PC-3 (cell line): Measurements from ENCODE around the gene SIAH2. TPM values are rescaled to one million over a fixed set of nuclear protein-coding genes. Genes with fewer than 3 reads are reported as not detected.

Experiments used
- ATAC-seq: fragments of 200-7000 bp; cut with Tn5 transposase; 2 replicates; pipeline ENCODE4 v1.9.1; 2020; ENCODE audit warnings: mild to moderate bottlenecking, moderate library complexity
- BruUV-seq: library from RNA; stranded (reverse); fragments of 400-500 nt; replicated peaks from 2 replicates; lab custom pipeline; 2021; lab: Mats Ljungman, UMichigan
- CTCF ChIA-PET: fragments of 300-600 bp; sonication (Branson Sonifier 250); formaldehyde crosslinking; loops from one replicate; lab custom pipeline; 2022; ENCODE audit warnings: antibody characterized with exemption; lab: Charles Lee
- POLR2A ChIA-PET: fragments of 300-600 bp; sonication (Branson Sonifier 250); formaldehyde crosslinking; loops from one replicate; lab custom pipeline; 2022; ENCODE audit warnings: antibody characterized with exemption; ENCODE audit not compliant: unreplicated experiment; lab: Charles Lee
- DNase-seq: peaks from one replicate; pipeline ENCODE4 v3.0.0-alpha.2; 2015
- H2AFZ ChIP-seq: fragments of 300-600 bp; sonication (generic); 2 replicates; pipeline ENCODE4 v1.6.0; 2016; ENCODE audit warnings: antibody characterized with exemption, low read length
- H3F3A ChIP-seq: fragments of 300-600 bp; sonication (generic); one replicate; pipeline ENCODE4 v1.6.0; 2017; ENCODE audit warnings: antibody characterized with exemption, low read length, control low read depth, mild to moderate bottlenecking; ENCODE audit not compliant: unreplicated experiment
- H3K27ac ChIP-seq: fragments of 300-600 bp; sonication (generic); 2 replicates; pipeline ENCODE4 v1.5.1; 2016; ENCODE audit warnings: mild to moderate bottlenecking, low read length
- H3K27me3 ChIP-seq: fragments of 300-600 bp; sonication (generic); 2 replicates; pipeline ENCODE4 v1.6.1; 2016; ENCODE audit warnings: low read length, mixed read lengths
- H3K36me3 ChIP-seq: fragments of 300-600 bp; sonication (generic); 2 replicates; pipeline ENCODE4 v1.6.1; 2016; ENCODE audit warnings: low read depth, mixed run types, low read length, mixed read lengths
- H3K4me1 ChIP-seq: fragments of 300-600 bp; sonication (generic); 2 replicates; pipeline ENCODE4 v1.5.1; 2016; ENCODE audit warnings: low read length; ENCODE audit not compliant: insufficient read depth
- H3K4me2 ChIP-seq: fragments of 300-600 bp; sonication (generic); 2 replicates; pipeline ENCODE4 v1.6.0; 2016; ENCODE audit warnings: low read length
- H3K4me3 ChIP-seq: fragments of 300-600 bp; sonication (generic); 2 replicates; pipeline ENCODE4 v1.5.1; 2016; ENCODE audit warnings: mild to moderate bottlenecking, low read length, mixed read lengths
- H3K79me2 ChIP-seq: fragments of 300-600 bp; sonication (generic); 2 replicates; pipeline ENCODE4 v1.6.1; 2017; ENCODE audit warnings: low read length, mixed read lengths
- H3K9ac ChIP-seq: fragments of 300-600 bp; sonication (generic); 2 replicates; pipeline ENCODE4 v1.6.0; 2016; ENCODE audit warnings: mild to moderate bottlenecking, low read length
- H3K9me2 ChIP-seq: fragments of 300-600 bp; sonication (generic); replicated peaks from 2 replicates; pipeline ENCODE4 v1.6.1; 2016; ENCODE audit warnings: mixed run types, low read length, mixed read lengths
- H3K9me3 ChIP-seq: fragments of 300-600 bp; sonication (generic); 2 replicates; pipeline ENCODE4 v1.6.1; 2016; ENCODE audit warnings: low read length, mixed read lengths
- H4K20me1 ChIP-seq: fragments of 300-600 bp; sonication (generic); 2 replicates; pipeline ENCODE4 v1.6.1; 2016; ENCODE audit warnings: low read length, mixed read lengths
- EZH2 ChIP-seq: fragments of 300-600 bp; sonication (generic); IDR thresholded peaks from one replicate; pipeline ENCODE4 v1.6.1; 2017; ENCODE audit warnings: antibody characterized with exemption, mild to moderate bottlenecking, low read length; ENCODE audit not compliant: unreplicated experiment
- EZH2phosphoT487 ChIP-seq: fragments of 300-600 bp; sonication (generic); IDR thresholded peaks from 2 replicates; pipeline ENCODE4 v1.6.1; 2018; ENCODE audit warnings: mild to moderate bottlenecking, antibody characterized with exemption, low read length, borderline replicate concordance
- intact Hi-C: fragments of 100-400 bp; cut with micrococcal nuclease; formaldehyde crosslinking; loops from 2 replicates; pipeline ENCODE4 v1.9.0; 2023
- total RNA-seq: library from RNA; depleted of rRNA; stranded (reverse); fragments of >200 nt; gene quantifications from 2 replicates; pipeline ENCODE4 v1.2.3, GENCODE V29; 2014
- TF ChIP-seq, protein P1 (sequence below): fragments of 300-600 bp; sonication (generic); conservative IDR thresholded peaks from 2 replicates; pipeline ENCODE4 v1.5.1; 2017; ENCODE audit warnings: antibody characterized with exemption, low read depth, mild to moderate bottlenecking, low read length

The SIAH2 gene
- total RNA-seq, 1 experiment from 2014 or later: 37.8 TPM

GRCh38 chr3:150773616-150774192 is 10.7 kb upstream of the SIAH2 start:
- no peaks in the 10 kb centered on the region for H3K36me3 ChIP-seq
- no TSS peak for BruUV-seq
- H3K79me2 ChIP-seq: no peaks in the 10 kb centered on the region
- no peaks in the 10 kb centered on the region for H4K20me1 ChIP-seq
- no peak overlapping the region for H3K27ac ChIP-seq
- ATAC-seq (no peak), DNase-seq (no peak)
- H3F3A ChIP-seq: no peaks in the 10 kb centered on the region
- POLR2A ChIA-PET: no interaction called here
- H2AFZ ChIP-seq: no peak overlapping the region
- H3K9me3 ChIP-seq: no peaks in the 10 kb centered on the region
- H3K4me3 ChIP-seq: no peak overlapping the region
- H3K4me2 ChIP-seq: no peak overlapping the region
- no peak overlapping the region for H3K9ac ChIP-seq
- CTCF ChIA-PET: no interaction called here
- intact Hi-C loops: no loop called here
- no peaks in the 10 kb centered on the region for H3K9me2 ChIP-seq
- no peaks in the 10 kb centered on the region for H3K27me3 ChIP-seq
- H3K4me1 ChIP-seq: no peaks in the 10 kb centered on the region
- TF ChIP-seq EZH2 (no peak), EZH2phosphoT487 (no peak)
- TF ChIP-seq, protein P1, sequence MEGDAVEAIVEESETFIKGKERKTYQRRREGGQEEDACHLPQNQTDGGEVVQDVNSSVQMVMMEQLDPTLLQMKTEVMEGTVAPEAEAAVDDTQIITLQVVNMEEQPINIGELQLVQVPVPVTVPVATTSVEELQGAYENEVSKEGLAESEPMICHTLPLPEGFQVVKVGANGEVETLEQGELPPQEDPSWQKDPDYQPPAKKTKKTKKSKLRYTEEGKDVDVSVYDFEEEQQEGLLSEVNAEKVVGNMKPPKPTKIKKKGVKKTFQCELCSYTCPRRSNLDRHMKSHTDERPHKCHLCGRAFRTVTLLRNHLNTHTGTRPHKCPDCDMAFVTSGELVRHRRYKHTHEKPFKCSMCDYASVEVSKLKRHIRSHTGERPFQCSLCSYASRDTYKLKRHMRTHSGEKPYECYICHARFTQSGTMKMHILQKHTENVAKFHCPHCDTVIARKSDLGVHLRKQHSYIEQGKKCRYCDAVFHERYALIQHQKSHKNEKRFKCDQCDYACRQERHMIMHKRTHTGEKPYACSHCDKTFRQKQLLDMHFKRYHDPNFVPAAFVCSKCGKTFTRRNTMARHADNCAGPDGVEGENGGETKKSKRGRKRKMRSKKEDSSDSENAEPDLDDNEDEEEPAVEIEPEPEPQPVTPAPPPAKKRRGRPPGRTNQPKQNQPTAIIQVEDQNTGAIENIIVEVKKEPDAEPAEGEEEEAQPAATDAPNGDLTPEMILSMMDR: no peak

DNA sequence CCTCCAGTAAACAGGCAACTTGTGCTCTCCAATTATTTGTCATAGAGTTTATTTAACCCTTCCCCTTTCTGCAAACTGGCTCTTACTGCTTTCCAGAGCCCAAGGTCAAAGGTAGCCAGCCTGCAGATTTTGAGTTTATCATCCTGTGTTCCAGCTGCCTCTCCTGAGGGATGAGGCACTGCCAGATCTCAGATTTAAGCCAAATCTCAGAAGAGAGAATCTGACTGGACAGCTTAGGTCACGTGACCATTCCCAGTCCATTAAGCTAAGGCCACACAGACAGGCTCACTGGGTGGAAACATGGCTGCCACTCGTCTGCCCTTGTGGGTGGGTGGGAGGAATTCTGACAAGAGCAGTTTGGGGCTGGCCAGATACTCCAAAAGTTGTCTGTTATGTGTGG is 8.6 kb upstream of the SIAH2 start:
- no peak overlapping the region for H3K4me2 ChIP-seq
- no peaks in the 10 kb centered on the region for H3K27me3 ChIP-seq
- TF ChIP-seq, protein P1: no peak
- TF ChIP-seq EZH2phosphoT487 (no peak), EZH2 (no peak)
- H4K20me1 ChIP-seq: no peaks in the 10 kb centered on the region
- no peak overlapping the region for H3K4me3 ChIP-seq
- no peaks in the 10 kb centered on the region for H3K9me3 ChIP-seq
- DNase-seq (no peak), ATAC-seq (no peak)
- H3K9me2 ChIP-seq: no peaks in the 10 kb centered on the region
- BruUV-seq: no TSS peak
- CTCF ChIA-PET: no interaction called here
- no peaks in the 10 kb centered on the region for H3K36me3 ChIP-seq
- no peaks in the 10 kb centered on the region for H3F3A ChIP-seq
- no peak overlapping the region for H2AFZ ChIP-seq
- POLR2A ChIA-PET: no interaction called here
- intact Hi-C loops: no loop called here
- no peaks in the 10 kb centered on the region for H3K79me2 ChIP-seq
- H3K27ac ChIP-seq: no peak overlapping the region
- H3K9ac ChIP-seq: no peak overlapping the region
- peaks cover 3% of the 10 kb centered on the region; the same call in 1 of the 2 replicates for H3K4me1 ChIP-seq

GRCh38 chr3:150770681-150771080 is 7.7 kb upstream of the SIAH2 start:
- 0 out of 2 replicates have a peak, but pooled peaks have one; percentile 24 for ATAC-seq
- Histone ChIP-seq H3K27me3 (no peaks in the 10 kb centered on the region), H3K4me2 (no peak overlapping the region), H3K79me2 (no peaks in the 10 kb centered on the region), H3K9ac (no peak overlapping the region), H3K9me2 (no peaks in the 10 kb centered on the region), H3K4me3 (no peak overlapping the region), H3K4me1 (peaks cover 12% of the 10 kb centered on the region), H3K27ac (no peak overlapping the region), H3F3A (no peaks in the 10 kb centered on the region), H4K20me1 (no peaks in the 10 kb centered on the region), H3K9me3 (no peaks in the 10 kb centered on the region), H2AFZ (no peak overlapping the region), H3K36me3 (no peaks in the 10 kb centered on the region)
- POLR2A ChIA-PET: no interaction called here
- intact Hi-C loops: no loop called here
- no TSS peak for BruUV-seq
- CTCF ChIA-PET: no interaction called here
- TF ChIP-seq EZH2 (no peak), EZH2phosphoT487 (no peak)
- TF ChIP-seq, protein P1: no peak
- DNase-seq: no peak
